ENCODE measurements around the gene SARS2.
"Not testable (repeated sequence)": the region's sequence is repeated elsewhere in the genome, so short reads cannot be mapped to it uniquely, and the experiment has no call there.

Gene SARS2

DNA sequence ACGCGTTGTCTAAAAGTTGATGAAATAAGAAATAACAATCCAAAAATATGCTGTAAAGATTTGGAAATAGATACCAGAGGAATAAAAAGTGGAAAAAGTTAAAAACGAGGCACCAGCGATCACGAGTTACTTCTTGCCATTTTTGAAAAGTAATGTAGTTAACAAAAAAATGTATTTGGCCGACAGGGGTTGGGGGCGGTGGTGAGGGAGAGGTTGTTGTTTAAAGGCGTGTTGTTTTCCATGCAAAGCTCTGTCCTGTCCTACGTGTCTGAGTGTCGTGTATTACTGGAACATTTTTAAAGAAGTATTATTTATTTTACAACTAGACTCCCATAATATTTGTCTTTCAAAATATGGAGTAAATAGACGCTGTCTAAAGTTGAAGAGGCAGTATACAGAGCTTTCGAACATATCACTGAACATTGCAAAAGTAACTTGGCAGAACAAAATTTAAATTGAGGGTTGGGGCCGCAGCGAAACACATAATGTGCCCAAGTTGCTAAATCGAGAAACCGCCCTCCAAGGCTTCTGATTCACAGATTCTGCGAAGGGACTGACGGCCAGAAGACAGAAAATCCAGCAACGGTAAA, 44.2 kb upstream of the SARS2 start:
- no peak overlapping the region for H2AFZ ChIP-seq (ENCODE audit: low read depth, low read length, severe bottlenecking)
- H3K27me3 ChIP-seq (ENCODE audit: low read length), result no peaks in the 10 kb centered on the region
- no peaks in the 10 kb centered on the region for H3K36me3 ChIP-seq (ENCODE audit: low read length)
- no peak overlapping the region for H3K27ac ChIP-seq (ENCODE audit: low read depth, low read length)
- peaks cover under 1% of the 10 kb centered on the region; the same call in 1 of the 2 replicates for H3K9me3 ChIP-seq (ENCODE audit: insufficient read depth, low read length)
- TF ChIP-seq, protein P1, sequence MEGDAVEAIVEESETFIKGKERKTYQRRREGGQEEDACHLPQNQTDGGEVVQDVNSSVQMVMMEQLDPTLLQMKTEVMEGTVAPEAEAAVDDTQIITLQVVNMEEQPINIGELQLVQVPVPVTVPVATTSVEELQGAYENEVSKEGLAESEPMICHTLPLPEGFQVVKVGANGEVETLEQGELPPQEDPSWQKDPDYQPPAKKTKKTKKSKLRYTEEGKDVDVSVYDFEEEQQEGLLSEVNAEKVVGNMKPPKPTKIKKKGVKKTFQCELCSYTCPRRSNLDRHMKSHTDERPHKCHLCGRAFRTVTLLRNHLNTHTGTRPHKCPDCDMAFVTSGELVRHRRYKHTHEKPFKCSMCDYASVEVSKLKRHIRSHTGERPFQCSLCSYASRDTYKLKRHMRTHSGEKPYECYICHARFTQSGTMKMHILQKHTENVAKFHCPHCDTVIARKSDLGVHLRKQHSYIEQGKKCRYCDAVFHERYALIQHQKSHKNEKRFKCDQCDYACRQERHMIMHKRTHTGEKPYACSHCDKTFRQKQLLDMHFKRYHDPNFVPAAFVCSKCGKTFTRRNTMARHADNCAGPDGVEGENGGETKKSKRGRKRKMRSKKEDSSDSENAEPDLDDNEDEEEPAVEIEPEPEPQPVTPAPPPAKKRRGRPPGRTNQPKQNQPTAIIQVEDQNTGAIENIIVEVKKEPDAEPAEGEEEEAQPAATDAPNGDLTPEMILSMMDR (IDR thresholded peaks at IDR 0.05; ENCODE audit: insufficient read depth, low read length, poor library complexity, severe bottlenecking), result no peak
- no peak for TF ChIP-seq EZH2phosphoT487 (conservative IDR thresholded peaks at IDR 0.05; ENCODE audit: low read length)
- H3F3A ChIP-seq (ENCODE audit: insufficient read depth), result no peaks in the 10 kb centered on the region
- no peak overlapping the region for H3K4me3 ChIP-seq (ENCODE audit: insufficient read depth, low read length, poor library complexity, severe bottlenecking)
- no peaks in the 10 kb centered on the region for H3K9me2 ChIP-seq (replicated peaks; ENCODE audit: insufficient read depth, low read length)
- no peak overlapping the region for H3K4me2 ChIP-seq (ENCODE audit: low read depth, low read length, poor library complexity, severe bottlenecking)
- no peaks in the 10 kb centered on the region for H3K79me2 ChIP-seq (ENCODE audit: insufficient read depth, low read length)
- H4K20me1 ChIP-seq (ENCODE audit: low read depth, low read length), result no peaks in the 10 kb centered on the region
- H3K9ac ChIP-seq (ENCODE audit: low read length), result no peak overlapping the region

DNA sequence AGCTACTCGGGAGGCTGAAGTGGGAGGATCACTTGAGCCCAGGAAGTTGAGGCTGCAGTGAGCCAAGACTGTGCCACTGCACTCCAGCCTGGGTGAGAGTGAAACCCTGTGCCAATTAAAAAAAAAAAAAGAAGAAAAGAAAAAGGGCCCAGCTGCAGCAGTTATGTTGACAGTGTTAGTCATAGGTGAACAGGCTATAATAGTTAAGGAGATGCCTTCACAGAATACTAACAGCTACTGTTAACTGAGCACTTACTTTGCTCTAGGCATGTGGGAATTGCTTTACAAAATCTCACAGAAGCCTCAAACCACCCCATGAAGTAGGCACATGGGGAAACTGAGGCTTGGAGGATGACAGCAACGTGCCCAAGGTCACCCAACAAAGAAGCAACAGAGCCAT, 41.1 kb upstream of the SARS2 start:
- Histone ChIP-seq H3K27me3 (ENCODE audit: low read length) (no peaks in the 10 kb centered on the region), H3K36me3 (ENCODE audit: low read length) (no peaks in the 10 kb centered on the region), H3K27ac (ENCODE audit: low read depth, low read length) (no peak overlapping the region), H3K4me3 (ENCODE audit: insufficient read depth, low read length, poor library complexity, severe bottlenecking) (no peak overlapping the region), H2AFZ (ENCODE audit: low read depth, low read length, severe bottlenecking) (no peak overlapping the region), H3K9ac (ENCODE audit: low read length) (no peak overlapping the region), H3K79me2 (ENCODE audit: insufficient read depth, low read length) (no peaks in the 10 kb centered on the region), H3K4me2 (ENCODE audit: low read depth, low read length, poor library complexity, severe bottlenecking) (no peak overlapping the region), H4K20me1 (ENCODE audit: low read depth, low read length) (no peaks in the 10 kb centered on the region), H3K9me2 (replicated peaks; ENCODE audit: insufficient read depth, low read length) (no peaks in the 10 kb centered on the region), H3K9me3 (ENCODE audit: insufficient read depth, low read length) (no peaks in the 10 kb centered on the region), H3F3A (ENCODE audit: insufficient read depth) (no peaks in the 10 kb centered on the region)
- no peak for TF ChIP-seq EZH2phosphoT487 (conservative IDR thresholded peaks at IDR 0.05; ENCODE audit: low read length)
- TF ChIP-seq, protein P1 (IDR thresholded peaks at IDR 0.05; ENCODE audit: insufficient read depth, low read length, poor library complexity, severe bottlenecking), result no peak

DNA sequence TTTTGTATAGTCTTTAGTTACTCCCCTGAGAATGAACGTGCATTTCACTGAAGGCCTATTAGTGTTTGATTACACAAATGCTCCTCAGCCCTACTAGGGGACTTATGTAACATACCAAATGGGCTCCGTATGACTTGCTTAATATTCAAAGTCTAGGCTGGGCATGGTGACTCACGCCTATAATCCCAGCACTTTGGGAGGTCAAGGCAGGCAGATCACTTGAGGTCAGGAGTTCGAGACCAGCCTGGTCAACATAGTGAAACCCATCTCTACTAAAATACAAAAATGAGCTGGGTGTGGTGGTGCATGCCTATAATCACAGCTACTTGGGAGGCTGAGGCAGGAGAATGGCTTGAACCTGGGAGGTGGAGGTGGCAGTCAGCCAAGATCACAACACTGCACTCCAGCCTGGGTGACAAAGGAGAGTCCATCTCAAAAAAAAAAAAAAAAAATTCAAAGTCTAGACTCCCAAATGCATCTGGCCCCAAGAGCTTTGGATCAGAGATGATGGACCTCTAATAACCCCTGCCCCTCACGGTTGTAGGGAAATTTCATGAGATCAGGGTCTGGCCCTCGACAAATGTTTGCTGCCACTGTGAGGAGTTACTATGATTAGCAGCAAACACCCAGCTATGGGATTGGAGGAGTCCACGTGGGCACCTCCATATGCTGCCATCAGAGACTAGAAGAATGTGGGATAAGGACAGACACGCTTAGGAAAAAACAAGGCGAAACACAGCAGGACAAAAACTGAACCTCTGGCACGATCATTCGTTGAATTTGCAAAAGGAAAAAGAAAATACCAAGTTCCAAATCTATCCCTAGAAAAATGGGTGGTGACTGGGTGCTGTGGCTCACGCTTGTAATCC, 40.3 kb upstream of the SARS2 start:
- Histone ChIP-seq H3K27me3 (ENCODE audit: low read length) (no peaks in the 10 kb centered on the region), H3K4me2 (ENCODE audit: low read depth, low read length, poor library complexity, severe bottlenecking) (no peak overlapping the region), H3K79me2 (ENCODE audit: insufficient read depth, low read length) (no peaks in the 10 kb centered on the region)

DNA sequence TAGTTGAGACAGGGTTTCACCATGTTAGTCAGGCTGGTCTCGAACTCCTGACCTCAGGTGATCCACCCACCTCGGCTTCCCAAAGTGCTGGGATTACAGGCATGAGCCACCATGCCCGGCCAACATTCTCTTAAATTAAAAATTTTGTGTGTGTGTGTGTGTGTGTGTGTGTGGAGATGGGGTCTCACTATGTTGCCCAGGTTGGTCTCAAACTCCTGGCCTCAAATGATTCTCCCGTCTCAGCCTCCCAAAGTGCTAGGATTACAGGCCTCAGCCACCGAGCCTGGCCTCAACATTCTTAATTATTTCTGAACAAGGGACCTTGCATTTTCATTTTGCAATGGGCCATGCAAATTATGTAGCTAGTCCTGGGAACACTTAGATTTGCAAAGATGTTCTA, 35.6 kb upstream of the SARS2 start:
- not testable (repeated sequence) for H3F3A ChIP-seq (ENCODE audit: insufficient read depth); H3K4me2 ChIP-seq (ENCODE audit: low read depth, low read length, poor library complexity, severe bottlenecking); H3K36me3 ChIP-seq (ENCODE audit: low read length); H3K9ac ChIP-seq (ENCODE audit: low read length); H3K27me3 ChIP-seq (ENCODE audit: low read length); H3K9me2 ChIP-seq (replicated peaks; ENCODE audit: insufficient read depth, low read length); H4K20me1 ChIP-seq (ENCODE audit: low read depth, low read length); H3K9me3 ChIP-seq (ENCODE audit: insufficient read depth, low read length); H3K4me3 ChIP-seq (ENCODE audit: insufficient read depth, low read length, poor library complexity, severe bottlenecking); H3K27ac ChIP-seq (ENCODE audit: low read depth, low read length); H2AFZ ChIP-seq (ENCODE audit: low read depth, low read length, severe bottlenecking); H3K79me2 ChIP-seq (ENCODE audit: insufficient read depth, low read length)

More for the DNA sequence above, 40.3 kb upstream of the SARS2 start:
- no peak overlapping the region for H3K4me3 ChIP-seq (ENCODE audit: insufficient read depth, low read length, poor library complexity, severe bottlenecking)
- no peaks in the 10 kb centered on the region for H4K20me1 ChIP-seq (ENCODE audit: low read depth, low read length)
- no peak overlapping the region for H2AFZ ChIP-seq (ENCODE audit: low read depth, low read length, severe bottlenecking)
- H3K36me3 ChIP-seq (ENCODE audit: low read length), result no peaks in the 10 kb centered on the region
- H3K9me2 ChIP-seq (replicated peaks; ENCODE audit: insufficient read depth, low read length), result no peaks in the 10 kb centered on the region
- no peak for TF ChIP-seq EZH2phosphoT487 (conservative IDR thresholded peaks at IDR 0.05; ENCODE audit: low read length)
- TF ChIP-seq, protein P1 (IDR thresholded peaks at IDR 0.05; ENCODE audit: insufficient read depth, low read length, poor library complexity, severe bottlenecking), result no peak
- no peak overlapping the region for H3K9ac ChIP-seq (ENCODE audit: low read length)
- H3F3A ChIP-seq (ENCODE audit: insufficient read depth), result no peaks in the 10 kb centered on the region
- no peaks in the 10 kb centered on the region for H3K9me3 ChIP-seq (ENCODE audit: insufficient read depth, low read length)
- H3K27ac ChIP-seq (ENCODE audit: low read depth, low read length), result no peak overlapping the region
